ENCODE measurements around the gene CAMK2B.

CAMK2B gene

DNA sequence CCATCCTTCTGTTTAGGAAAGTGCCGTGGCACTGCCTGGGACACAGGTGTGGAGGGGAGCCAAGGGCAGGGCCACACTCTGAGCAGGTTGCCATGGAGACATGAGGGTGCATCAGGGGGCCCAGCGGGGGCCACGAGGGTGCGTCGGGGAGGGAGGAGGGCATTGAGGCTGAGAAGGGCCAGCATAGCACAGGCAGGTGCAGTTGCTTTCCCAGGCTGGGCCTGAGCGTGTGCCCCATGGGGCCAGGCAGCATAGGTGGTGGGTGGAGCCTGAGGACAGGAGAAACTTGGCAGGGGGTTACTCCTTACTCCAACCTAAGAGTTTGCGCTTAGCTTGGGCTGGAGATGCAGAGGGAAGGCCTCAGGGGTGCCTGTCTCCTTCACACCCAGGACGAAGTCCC, 109.4 kb downstream of the CAMK2B start:
- H3K36me3 ChIP-seq (ENCODE audit: control insufficient read depth in 4 of 4, insufficient read depth in 4 of 4, low read length in 3 of 4): peaks cover 6 to 35% (median 22%) of the 10 kb centered on the region in 4 experiments
- H3K27me3 ChIP-seq (replicated peaks in 2 of 5; ENCODE audit: control insufficient read depth in 4 of 5, insufficient read depth in 5 of 5, low read length in 4 of 5): no peaks in the 10 kb centered on the region
- CTCF ChIA-PET: interaction anchor here (2.4 to 3.8 kb wide), 2 partner anchors 11 to 25 kb away, joined by 8 to 12 read pairs; no protein-coding TSS in a partner anchor
- no peak for DNase-seq
- H3K9me3 ChIP-seq (ENCODE audit: control extremely low read depth in 1 of 5, control insufficient read depth in 4 of 5, insufficient read depth in 2 of 5, low read depth in 1 of 5, low read length in 4 of 5): peaks cover 0 to 3% (median 0%) of the 10 kb centered on the region in 5 experiments
- 90% methylated on average over 8 of the region's 8 CpGs for WGBS (ENCODE audit: insufficient coverage)
- no peak overlapping the region for H3K4me3 ChIP-seq (ENCODE audit: control insufficient read depth in 1 of 7, extremely low read depth in 1 of 7, insufficient read depth in 4 of 7, low read depth in 2 of 7, low read length in 6 of 7)
- POLR2A ChIA-PET: no interaction called here
- no peak overlapping the region for H3K27ac ChIP-seq (ENCODE audit: insufficient read depth in 1 of 2, low read depth in 1 of 2, low read length in 2 of 2, poor library complexity in 1 of 2, severe bottlenecking in 2 of 2)
- no peaks in the 10 kb centered on the region for H3K4me1 ChIP-seq (ENCODE audit: control extremely low read depth in 1 of 4, control insufficient read depth in 4 of 4, insufficient read depth in 4 of 4, low read length in 3 of 4)

DNA sequence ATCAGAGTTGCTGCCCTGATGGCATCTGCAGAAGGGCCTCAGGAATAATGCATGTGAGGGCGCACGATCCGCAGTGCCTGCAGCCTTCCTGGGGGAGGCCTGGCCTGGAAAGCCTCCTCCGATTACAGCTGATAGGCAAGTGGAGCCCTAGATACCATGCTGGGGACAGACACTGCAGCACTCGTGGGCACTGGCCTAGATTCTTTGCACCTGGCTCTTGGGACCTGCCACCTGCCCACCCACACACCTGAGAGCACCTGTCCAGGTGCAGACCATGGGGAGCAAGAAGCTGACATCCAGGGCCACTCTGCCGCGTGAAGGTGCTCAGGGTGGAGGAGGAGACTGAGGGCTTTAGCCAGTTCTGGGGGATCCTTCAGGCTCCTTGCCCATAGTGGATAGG, 109.9 kb downstream of the CAMK2B start:
- CTCF ChIA-PET: interaction anchor here (1.4 to 2.4 kb wide), 3 partner anchors 8 to 25 kb away, joined by 3 to 8 read pairs (median 7); no protein-coding TSS in a partner anchor
- POLR2A ChIA-PET: no interaction called here
- peaks cover 0 to 3% (median 0%) of the 10 kb centered on the region in 5 experiments for H3K9me3 ChIP-seq (ENCODE audit: control extremely low read depth in 1 of 5, control insufficient read depth in 4 of 5, insufficient read depth in 2 of 5, low read depth in 1 of 5, low read length in 4 of 5)
- no peak for DNase-seq
- peaks cover 6 to 40% (median 27%) of the 10 kb centered on the region in 4 experiments for H3K36me3 ChIP-seq (ENCODE audit: control insufficient read depth in 4 of 4, insufficient read depth in 4 of 4, low read length in 3 of 4)
- no peak overlapping the region for H3K27ac ChIP-seq (ENCODE audit: insufficient read depth in 1 of 2, low read depth in 1 of 2, low read length in 2 of 2, poor library complexity in 1 of 2, severe bottlenecking in 2 of 2)
- 100% methylated on average over 5 of the region's 7 CpGs for WGBS (ENCODE audit: insufficient coverage)
- no peak overlapping the region for H3K4me3 ChIP-seq (ENCODE audit: control insufficient read depth in 1 of 7, extremely low read depth in 1 of 7, insufficient read depth in 4 of 7, low read depth in 2 of 7, low read length in 6 of 7)
- H3K27me3 ChIP-seq (replicated peaks in 2 of 5; ENCODE audit: control insufficient read depth in 4 of 5, insufficient read depth in 5 of 5, low read length in 4 of 5): no peaks in the 10 kb centered on the region
- H3K4me1 ChIP-seq (ENCODE audit: control extremely low read depth in 1 of 4, control insufficient read depth in 4 of 4, insufficient read depth in 4 of 4, low read length in 3 of 4): no peaks in the 10 kb centered on the region

DNA sequence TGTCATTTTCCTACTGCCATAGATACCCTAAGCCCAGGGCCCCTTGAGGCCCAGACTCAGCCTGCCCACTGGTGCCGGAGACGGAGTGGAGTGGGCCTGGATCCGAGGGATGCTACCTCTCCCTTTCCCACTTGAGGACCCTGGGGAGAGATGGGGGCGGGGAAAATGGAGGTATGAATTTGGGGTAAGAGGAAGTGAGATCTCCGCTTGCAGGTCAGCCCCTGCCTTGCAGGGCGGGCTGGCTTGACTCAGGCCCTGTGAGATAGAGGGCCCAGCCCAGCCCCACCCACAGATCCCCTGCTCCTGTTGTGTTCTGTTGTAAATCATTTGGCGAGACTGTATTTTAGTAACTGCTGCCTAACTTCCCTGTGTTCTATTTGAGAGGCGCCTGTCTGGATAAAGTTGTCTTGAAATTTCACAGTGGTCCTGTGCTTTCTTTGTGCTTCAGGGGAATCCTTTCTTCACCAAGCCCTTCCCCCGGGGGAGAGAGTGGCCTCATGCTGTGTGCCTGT, 111.5 kb downstream of the CAMK2B start:
- ChIA-PET POLR2A (interaction anchor here (0.6 kb wide), 1 partner anchor 14 kb away, joined by 3 read pairs; no protein-coding TSS in a partner anchor), CTCF (interaction anchor here (0.7 to 2.4 kb wide), 7 partner anchors 9 to 320 kb away, joined by 3 to 8 read pairs (median 3); partner anchors contain the start of gene YKT6)
- Histone ChIP-seq H3K27ac (ENCODE audit: insufficient read depth in 1 of 2, low read depth in 1 of 2, low read length in 2 of 2, poor library complexity in 1 of 2, severe bottlenecking in 2 of 2) (no peak overlapping the region), H3K4me3 (ENCODE audit: control insufficient read depth in 1 of 7, extremely low read depth in 1 of 7, insufficient read depth in 4 of 7, low read depth in 2 of 7, low read length in 6 of 7) (no peak overlapping the region), H3K4me1 (ENCODE audit: control extremely low read depth in 1 of 4, control insufficient read depth in 4 of 4, insufficient read depth in 4 of 4, low read length in 3 of 4) (no peaks in the 10 kb centered on the region), H3K36me3 (ENCODE audit: control insufficient read depth in 4 of 4, insufficient read depth in 4 of 4, low read length in 3 of 4) (peaks cover 10 to 54% (median 38%) of the 10 kb centered on the region in 4 experiments), H3K9me3 (ENCODE audit: control extremely low read depth in 1 of 5, control insufficient read depth in 4 of 5, insufficient read depth in 2 of 5, low read depth in 1 of 5, low read length in 4 of 5) (peaks cover 0 to 3% (median 0%) of the 10 kb centered on the region in 5 experiments), H3K27me3 (replicated peaks in 2 of 5; ENCODE audit: control insufficient read depth in 4 of 5, insufficient read depth in 5 of 5, low read length in 4 of 5) (no peaks in the 10 kb centered on the region)
- DNase-seq: no peak
- WGBS (ENCODE audit: insufficient coverage): 89% methylated on average over 2 of the region's 9 CpGs

DNA sequence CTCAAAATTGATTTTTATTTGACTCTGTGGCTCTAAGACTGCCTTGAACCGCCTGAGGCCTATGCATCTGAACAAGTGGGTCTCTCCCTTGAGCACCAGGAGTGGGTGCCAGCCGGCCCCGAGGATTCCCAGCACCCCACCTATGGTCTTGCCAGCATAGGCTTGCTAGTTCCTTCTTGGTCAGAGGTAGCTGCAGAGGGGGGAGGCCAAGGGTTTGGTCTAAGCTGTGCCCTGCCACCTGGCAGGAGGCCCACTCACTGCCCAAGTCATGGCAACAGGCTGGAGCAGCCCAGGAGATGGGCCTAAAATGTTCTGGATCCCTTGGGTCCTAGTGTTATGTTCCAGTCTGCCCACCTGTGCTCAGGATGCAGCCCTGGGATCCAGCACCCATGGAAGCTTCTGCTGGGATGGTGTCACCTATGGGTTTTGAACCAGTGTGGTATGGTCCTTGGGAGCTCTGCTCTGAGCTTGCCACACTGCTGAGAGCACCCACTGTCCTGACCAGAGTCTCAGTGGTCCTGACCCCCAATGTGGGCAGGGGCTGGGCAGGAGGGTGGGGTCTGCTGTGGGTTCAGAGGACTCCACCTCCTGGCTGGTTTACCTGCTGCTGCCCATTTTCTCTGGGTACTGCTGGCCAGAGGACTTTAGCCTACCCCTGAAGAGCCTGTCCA, 112.1 kb downstream of the CAMK2B start:
- WGBS (ENCODE audit: insufficient coverage): 97% methylated on average over 3 of the region's 3 CpGs
- ChIA-PET CTCF (interaction anchor here (0.9 to 1.5 kb wide), 3 partner anchors 10 to 18 kb away, joined by 3 to 4 read pairs (median 3); partner anchors contain the start of gene YKT6), POLR2A (no interaction called here)
- Histone ChIP-seq H3K4me1 (ENCODE audit: control extremely low read depth in 1 of 4, control insufficient read depth in 4 of 4, insufficient read depth in 4 of 4, low read length in 3 of 4) (no peaks in the 10 kb centered on the region), H3K36me3 (ENCODE audit: control insufficient read depth in 4 of 4, insufficient read depth in 4 of 4, low read length in 3 of 4) (peaks cover 13 to 59% (median 44%) of the 10 kb centered on the region in 4 experiments), H3K27me3 (replicated peaks in 2 of 5; ENCODE audit: control insufficient read depth in 4 of 5, insufficient read depth in 5 of 5, low read length in 4 of 5) (no peaks in the 10 kb centered on the region), H3K27ac (ENCODE audit: insufficient read depth in 1 of 2, low read depth in 1 of 2, low read length in 2 of 2, poor library complexity in 1 of 2, severe bottlenecking in 2 of 2) (no peak overlapping the region), H3K9me3 (ENCODE audit: control extremely low read depth in 1 of 5, control insufficient read depth in 4 of 5, insufficient read depth in 2 of 5, low read depth in 1 of 5, low read length in 4 of 5) (no peaks in the 10 kb centered on the region), H3K4me3 (ENCODE audit: control insufficient read depth in 1 of 7, extremely low read depth in 1 of 7, insufficient read depth in 4 of 7, low read depth in 2 of 7, low read length in 6 of 7) (no peak overlapping the region)
- no peak for DNase-seq

DNA sequence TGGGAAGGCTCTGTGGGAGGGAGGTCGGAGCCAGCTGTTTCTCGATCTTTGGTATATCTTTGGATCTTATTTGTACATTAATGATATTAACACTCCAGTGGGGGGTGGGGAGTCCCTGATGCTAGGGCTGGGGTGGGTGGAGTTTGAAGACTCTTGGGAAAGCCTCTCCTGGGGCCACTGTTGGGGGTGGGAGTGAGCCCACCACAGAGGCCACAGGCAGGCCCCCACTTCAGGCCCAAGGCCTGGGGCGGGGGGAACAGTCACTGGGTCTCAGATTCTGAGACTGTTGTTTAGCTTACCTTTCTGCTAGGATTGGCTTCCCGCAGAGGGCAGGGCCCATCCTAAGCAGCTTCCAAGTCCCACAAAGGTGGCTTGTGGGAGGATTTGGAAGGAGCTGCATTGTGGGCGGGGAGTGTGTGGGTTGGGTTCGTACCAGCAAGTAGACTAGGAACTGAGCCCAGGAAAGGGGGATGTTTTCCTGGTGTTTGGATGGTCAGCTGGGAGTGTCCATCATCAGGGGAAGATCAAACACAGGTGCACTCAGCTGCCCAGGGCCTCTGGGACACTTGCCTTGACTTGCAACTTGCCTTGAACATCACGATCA, 112.7 kb downstream of the CAMK2B start:
- H3K9me3 ChIP-seq (ENCODE audit: control extremely low read depth in 1 of 5, control insufficient read depth in 4 of 5, insufficient read depth in 2 of 5, low read depth in 1 of 5, low read length in 4 of 5): no peaks in the 10 kb centered on the region
- no peak for DNase-seq
- H3K36me3 ChIP-seq (ENCODE audit: control insufficient read depth in 4 of 4, insufficient read depth in 4 of 4, low read length in 3 of 4): peaks cover 14 to 63% (median 47%) of the 10 kb centered on the region in 4 experiments
- H3K27ac ChIP-seq (ENCODE audit: insufficient read depth in 1 of 2, low read depth in 1 of 2, low read length in 2 of 2, poor library complexity in 1 of 2, severe bottlenecking in 2 of 2): no peak overlapping the region
- H3K4me1 ChIP-seq (ENCODE audit: control extremely low read depth in 1 of 4, control insufficient read depth in 4 of 4, insufficient read depth in 4 of 4, low read length in 3 of 4): no peaks in the 10 kb centered on the region
- H3K4me3 ChIP-seq (ENCODE audit: control insufficient read depth in 1 of 7, extremely low read depth in 1 of 7, insufficient read depth in 4 of 7, low read depth in 2 of 7, low read length in 6 of 7): no peak overlapping the region
- CTCF ChIA-PET: interaction anchor here (0.9 to 1.5 kb wide), 4 partner anchors 9 to 18 kb away, joined by 3 to 5 read pairs (median 4); partner anchors contain the start of gene YKT6
- H3K27me3 ChIP-seq (replicated peaks in 2 of 5; ENCODE audit: control insufficient read depth in 4 of 5, insufficient read depth in 5 of 5, low read length in 4 of 5): no peaks in the 10 kb centered on the region
- 100% methylated on average over 2 of the region's 7 CpGs for WGBS (ENCODE audit: insufficient coverage)
- POLR2A ChIA-PET: no interaction called here

DNA sequence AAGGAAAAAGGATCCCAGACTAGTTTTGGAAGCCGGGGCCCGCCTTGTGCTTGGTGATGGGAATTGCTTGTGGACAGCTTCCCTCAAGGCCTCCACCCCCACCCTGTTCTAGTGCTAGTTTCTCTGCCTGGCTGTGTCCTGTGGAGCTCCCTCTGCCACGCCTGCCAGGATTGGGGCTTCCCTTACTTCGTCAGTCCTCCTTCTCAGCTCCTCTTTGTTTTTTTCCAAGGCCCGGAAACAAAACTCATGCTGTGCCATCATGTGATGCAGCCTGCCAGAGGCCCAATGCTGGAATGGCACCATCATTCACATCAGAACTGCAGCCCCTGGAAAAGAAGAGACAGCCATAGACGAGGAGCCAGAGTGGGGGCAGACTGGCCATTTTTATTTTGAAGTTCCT, 113.4 kb downstream of the CAMK2B start:
- Histone ChIP-seq H3K4me3 (ENCODE audit: control insufficient read depth in 1 of 7, extremely low read depth in 1 of 7, insufficient read depth in 4 of 7, low read depth in 2 of 7, low read length in 6 of 7) (no peak overlapping the region), H3K9me3 (ENCODE audit: control extremely low read depth in 1 of 5, control insufficient read depth in 4 of 5, insufficient read depth in 2 of 5, low read depth in 1 of 5, low read length in 4 of 5) (no peaks in the 10 kb centered on the region), H3K4me1 (ENCODE audit: control extremely low read depth in 1 of 4, control insufficient read depth in 4 of 4, insufficient read depth in 4 of 4, low read length in 3 of 4) (no peaks in the 10 kb centered on the region), H3K36me3 (ENCODE audit: control insufficient read depth in 4 of 4, insufficient read depth in 4 of 4, low read length in 3 of 4) (peaks cover 14 to 69% (median 52%) of the 10 kb centered on the region in 4 experiments), H3K27me3 (replicated peaks in 2 of 5; ENCODE audit: control insufficient read depth in 4 of 5, insufficient read depth in 5 of 5, low read length in 4 of 5) (no peaks in the 10 kb centered on the region), H3K27ac (ENCODE audit: insufficient read depth in 1 of 2, low read depth in 1 of 2, low read length in 2 of 2, poor library complexity in 1 of 2, severe bottlenecking in 2 of 2) (no peak overlapping the region)
- ChIA-PET CTCF (interaction anchor here (1.4 to 1.5 kb wide), 2 partner anchors 8 to 10 kb away, joined by 4 to 5 read pairs; no protein-coding TSS in a partner anchor), POLR2A (no interaction called here)
- 100% methylated on average over 4 of the region's 6 CpGs for WGBS (ENCODE audit: insufficient coverage)
- no peak for DNase-seq
